HG03469 (cell line): ENCODE results near the gene BCL11B.

Source experiments
- ATAC-seq: cut with Tn5 transposase; IDR thresholded peaks from one replicate; pipeline ENCODE4 v1.9.1; 2021; ENCODE audit warnings: mild to moderate bottlenecking, moderate library complexity, moderate number of reproducible peaks; ENCODE audit not compliant: unreplicated experiment

BCL11B gene

GRCh38 chr14:99268810-99269707 lies 2.9 kb downstream of the BCL11B start:
- no peak for ATAC-seq

DNA sequence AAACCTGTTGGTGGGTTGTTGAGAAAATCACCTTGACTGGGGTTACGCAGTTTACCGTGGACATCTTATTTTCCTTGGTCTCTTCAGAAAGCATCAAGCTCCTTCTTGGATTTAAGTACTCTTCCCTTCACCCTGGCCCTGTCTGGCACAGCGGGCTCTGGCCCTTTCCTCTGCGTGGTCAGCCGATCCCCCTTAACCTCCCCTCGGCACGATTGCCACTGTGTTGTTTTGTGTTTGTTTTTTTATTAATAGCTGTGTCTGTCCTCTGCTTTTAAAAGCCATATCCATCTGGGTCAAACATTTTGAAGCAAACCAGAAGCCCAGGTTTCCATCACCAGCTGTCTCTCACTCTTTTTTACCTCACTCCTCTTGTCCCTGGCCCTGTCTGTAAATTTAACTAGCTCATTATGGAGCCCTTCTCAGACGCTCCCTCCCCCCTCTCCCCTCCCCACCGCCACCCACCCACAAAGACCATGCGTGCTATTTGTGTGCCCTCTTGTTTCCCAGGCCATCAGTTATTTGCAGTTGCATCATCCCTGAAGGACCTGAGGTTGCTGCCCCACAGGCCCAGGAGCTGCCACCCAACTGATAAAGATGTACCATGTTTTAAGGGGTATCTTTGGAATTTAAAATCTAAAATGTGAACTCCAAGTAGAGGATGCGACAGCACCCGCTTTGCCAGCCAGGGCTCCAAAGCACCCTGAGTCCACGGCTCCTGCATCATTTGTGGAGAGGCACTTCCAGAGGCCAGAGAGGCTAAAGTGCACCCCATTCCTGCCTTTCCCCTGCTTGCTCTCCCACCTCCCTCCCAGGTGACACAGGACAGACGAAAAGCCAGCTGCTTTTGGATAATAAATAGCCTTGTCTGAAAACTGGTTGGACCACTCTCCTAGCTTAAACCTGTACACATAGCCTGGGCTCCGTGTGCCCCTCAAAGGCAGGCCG lies 3.9 kb downstream of the BCL11B start:
- ATAC-seq: no peak

- no peak for ATAC-seq
These were observed 4.6 kb downstream of the BCL11B start for GRCh38 chr14:99267381-99267780.

- peak; percentile 86 for ATAC-seq
These were observed 5.5 kb downstream of the BCL11B start for GRCh38 chr14:99266181-99267178.

- ATAC-seq: no peak
These were observed 6.4 kb downstream of the BCL11B start for GRCh38 chr14:99265571-99265970.

DNA sequence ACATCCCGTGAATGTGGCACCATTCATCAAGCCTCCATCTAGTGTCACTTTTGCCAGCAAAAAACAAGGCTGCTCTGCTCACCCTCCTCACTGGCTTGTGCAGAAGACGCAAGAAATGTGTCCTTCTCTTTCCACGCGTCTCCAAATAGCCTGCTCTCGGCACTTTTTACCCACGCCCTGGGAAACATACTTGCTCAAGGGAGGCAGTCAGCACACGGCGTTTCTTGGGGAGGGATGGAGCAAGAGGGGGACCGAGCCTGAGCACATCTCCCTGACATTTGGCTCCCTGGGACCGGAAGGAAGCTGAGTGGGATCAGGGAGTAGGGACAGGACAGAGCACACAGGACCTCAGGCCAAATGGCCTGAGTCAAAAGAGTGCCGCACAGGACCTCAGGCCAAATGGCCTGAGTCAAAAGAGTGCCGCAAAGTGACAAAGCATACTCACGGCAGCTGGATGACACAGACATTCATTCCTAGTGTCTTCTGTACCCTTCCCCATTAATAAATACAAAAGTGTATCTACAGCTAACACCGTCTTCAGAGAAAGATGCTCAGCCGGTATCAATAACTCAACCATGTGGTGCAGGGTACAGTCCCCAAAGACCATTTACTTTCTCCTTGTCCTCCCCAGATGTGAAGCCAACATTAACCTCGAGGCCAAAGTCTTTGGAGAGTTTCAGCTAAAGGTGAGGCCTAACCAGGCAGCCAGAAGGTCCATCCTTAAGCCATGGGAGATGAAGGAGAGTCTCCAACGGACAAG lies 7.1 kb downstream of the BCL11B start:
- ATAC-seq: no peak

DNA sequence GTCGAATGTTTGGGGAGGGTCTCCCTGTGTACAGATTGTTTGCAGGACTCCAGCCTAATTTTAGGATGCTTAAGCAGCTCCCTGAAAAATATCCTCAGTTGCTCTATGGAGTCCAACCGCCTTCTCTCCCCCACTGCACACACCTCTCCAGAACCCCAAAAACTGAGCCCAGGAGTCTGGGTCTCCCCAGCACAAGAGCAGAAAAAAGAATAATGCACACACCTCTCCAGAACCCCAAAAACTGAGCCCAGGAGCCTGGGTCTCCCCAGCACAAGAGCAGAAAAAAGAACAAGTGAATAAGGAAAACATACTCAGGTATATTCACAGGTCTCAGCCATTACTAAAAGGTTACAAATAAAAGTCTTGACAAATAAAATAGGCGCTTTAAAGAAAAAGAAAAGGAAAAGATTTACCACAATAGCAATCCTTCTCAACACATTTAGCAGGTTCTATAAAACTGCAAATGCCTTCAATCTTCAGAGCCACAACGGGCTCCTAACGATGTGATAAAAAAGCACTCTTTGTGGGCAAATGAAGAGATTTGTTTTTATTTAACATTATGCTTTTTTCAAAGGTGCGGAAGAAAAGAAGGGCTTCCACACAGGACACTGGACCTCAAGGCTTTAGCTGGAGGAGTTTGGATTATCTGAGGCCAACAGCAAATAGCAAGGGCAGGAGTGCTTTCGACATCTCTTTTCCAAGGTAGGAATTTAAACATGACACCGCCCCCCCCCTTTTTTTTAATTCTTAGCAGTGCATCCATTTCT lies 8.2 kb downstream of the BCL11B start:
- ATAC-seq: no peak

- ATAC-seq: no peak
These were observed 9.0 kb downstream of the BCL11B start for GRCh38 chr14:99262977-99263448.

DNA sequence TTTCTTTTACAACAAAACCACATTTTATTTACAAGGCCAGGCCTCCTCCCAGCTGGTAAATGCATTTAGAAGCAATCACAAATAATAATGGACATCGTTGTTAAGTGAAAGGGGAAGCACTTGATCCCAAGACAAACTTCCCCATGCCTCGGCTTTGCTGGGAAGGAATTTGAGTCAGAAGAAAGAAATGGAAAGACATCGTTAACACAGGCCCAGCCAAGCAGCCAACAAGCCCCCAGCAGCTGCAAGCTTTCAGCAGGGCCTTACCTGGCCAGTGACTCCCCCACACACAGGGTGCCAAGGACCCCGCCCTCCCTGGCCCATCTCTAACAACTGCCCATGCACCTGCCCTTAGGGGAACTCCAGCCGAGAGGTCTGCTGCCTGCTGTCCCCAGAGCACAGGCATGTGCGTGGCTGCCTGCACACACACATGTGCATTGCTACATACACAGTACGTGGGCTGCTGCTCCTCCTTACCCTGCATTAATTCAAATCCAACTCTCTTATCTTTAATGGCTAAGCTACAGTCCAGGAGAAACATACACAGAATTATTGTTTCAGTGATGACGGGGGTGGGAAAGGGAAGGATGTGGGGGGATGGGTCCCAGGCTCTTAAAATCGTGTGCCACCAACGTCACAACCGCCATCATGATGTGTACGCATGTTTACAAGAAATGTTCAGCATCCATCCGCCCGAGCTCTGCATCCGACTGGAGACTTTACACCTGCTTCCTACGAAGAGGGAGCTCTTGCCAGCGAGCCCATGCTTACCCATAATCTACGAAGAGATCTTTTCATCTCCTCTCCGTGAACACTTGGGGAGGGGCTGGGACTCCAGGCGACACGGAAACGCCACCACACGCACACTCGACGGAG lies 9.8 kb downstream of the BCL11B start:
- no peak for ATAC-seq

- no peak for ATAC-seq
These were observed 11.1 kb downstream of the BCL11B start for GRCh38 chr14:99260587-99261551.

DNA sequence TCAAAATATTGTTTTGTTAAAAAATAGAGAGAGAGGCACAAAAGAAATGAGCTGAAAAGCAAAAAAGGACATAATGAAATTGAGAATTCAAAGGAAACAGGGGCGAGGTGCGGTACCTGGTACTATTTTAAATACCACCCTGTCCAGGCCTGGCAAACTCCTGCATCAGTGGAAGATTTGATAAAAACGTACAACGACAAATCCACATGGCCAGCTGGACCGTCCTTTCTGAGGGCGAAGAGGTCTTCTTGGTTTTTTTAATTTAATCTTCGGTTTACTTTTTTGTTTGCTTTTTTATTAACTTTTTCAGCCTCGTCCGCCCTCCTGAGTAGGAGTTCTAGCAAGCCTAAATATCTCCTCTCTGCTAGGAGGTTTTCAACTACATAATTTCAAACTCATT lies 11.9 kb downstream of the BCL11B start:
- ATAC-seq: no peak

DNA sequence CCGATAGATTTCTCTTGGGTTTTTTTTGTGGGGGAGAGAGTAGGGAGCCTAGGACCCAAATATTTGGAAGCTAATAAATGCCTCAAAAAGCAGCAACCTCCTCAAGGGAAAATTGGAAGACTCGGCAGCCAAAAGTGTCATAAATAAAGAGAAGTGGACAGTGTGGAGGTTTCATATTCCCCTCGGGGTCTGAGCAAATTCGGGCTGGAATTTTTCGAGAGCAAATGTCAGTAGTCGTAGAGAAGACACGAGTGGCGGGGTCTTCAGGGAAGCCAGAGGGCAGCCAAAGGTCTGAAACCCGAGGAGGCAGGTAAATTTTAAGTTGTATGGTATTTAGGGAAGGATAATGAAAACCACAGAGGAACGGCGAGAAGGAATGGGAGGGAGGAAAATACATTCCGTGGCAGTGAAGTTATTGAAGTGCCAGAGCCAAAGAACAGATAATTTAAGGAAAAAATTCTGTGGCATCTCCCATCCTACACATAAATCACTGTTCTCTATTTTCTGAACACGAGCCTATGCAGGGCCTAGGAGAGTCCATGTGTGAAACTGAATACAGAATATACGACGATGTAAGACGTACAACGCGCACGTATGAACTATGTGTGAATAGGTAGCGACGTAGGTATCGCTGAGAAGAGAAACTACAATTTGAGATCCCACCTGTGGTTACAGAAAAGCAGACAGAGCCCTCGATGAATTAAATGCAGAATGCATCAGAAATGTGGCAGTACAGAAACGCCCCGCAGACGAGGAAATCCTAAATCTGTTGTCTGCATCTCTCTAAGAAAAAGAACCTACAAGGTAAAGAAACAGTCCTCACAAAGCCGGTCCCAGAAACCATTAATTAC lies 12.9 kb downstream of the BCL11B start:
- no peak for ATAC-seq

GRCh38 chr14:99258341-99258861 lies 13.6 kb downstream of the BCL11B start:
- ATAC-seq: no peak

DNA sequence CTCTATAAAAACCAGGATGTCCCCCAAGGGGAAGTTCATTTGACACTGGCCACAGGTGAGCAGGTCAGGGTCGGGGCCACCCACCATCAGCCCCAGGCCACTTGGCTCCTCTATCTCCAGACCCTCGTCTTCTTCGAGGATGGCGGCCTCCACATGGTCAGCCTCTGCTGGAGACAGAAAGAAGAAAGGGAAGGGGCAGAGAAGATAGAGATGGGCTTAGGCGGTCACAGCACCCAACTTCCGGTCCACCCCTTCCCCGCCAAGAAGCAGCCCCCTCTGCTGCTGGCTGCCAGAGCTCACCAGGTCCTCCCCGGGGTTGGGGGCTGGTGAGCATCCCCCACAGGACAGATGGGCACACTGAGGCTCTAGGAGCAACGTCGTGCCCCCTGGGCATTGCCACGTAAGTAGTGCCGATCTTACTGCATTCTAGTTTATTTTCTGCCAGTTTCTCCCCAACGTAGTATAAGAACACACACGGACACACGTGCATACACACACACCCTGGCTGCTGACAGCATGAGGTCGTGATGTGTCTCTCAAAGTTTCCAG lies 14.2 kb downstream of the BCL11B start:
- ATAC-seq: no peak

- no peak for ATAC-seq
These were observed 14.8 kb downstream of the BCL11B start for GRCh38 chr14:99257122-99257672.
